ENCODE data around the gene LRRK1. TPM values are rescaled to one million over a fixed set of nuclear protein-coding genes. Genes with fewer than 3 reads are reported as not detected.

Gene LRRK1
- total RNA-seq, 1 donor from 2014 or later, result not detected

DNA sequence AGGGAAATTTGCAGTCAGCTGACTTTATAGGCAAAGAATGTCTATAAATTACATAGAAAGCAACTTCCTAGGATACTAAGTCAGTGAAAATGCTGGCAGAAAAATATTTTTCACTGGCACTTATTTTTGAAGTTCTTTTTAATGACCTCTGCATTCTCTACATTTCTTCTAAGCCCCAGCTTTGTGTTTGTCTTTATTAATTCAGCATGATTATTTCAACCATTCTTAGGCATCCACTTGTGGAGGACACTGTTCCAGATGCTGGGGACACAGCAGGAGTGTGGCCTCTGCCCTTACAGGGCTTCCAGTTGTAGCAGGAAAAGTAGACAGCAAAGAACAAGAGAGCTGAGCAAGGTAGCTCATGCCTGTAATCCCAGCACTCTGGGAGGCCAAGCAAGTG is 15.0 kb downstream of the LRRK1 start:
- Histone ChIP-seq H3K79me2 (ENCODE audit: low read depth) (no peaks in the 10 kb centered on the region), H3K36me3 (no peaks in the 10 kb centered on the region), H3K27me3 (no peaks in the 10 kb centered on the region), H4K20me1 (ENCODE audit: low read depth) (no peaks in the 10 kb centered on the region), H3F3A (ENCODE audit: low read depth) (no peaks in the 10 kb centered on the region), H3K9ac (no peak overlapping the region), H3K4me2 (no peak overlapping the region), H3K4me1 (peaks cover 8% of the 10 kb centered on the region), H3K27ac (no peak overlapping the region), H3K9me3 (ENCODE audit: low read depth) (no peaks in the 10 kb centered on the region), H2AFZ (replicated peaks) (no peak overlapping the region), H3K4me3 (no peak overlapping the region)
- TF ChIP-seq EZH2 (IDR thresholded peaks at IDR 0.05), result no peak
- TF ChIP-seq, protein P1, sequence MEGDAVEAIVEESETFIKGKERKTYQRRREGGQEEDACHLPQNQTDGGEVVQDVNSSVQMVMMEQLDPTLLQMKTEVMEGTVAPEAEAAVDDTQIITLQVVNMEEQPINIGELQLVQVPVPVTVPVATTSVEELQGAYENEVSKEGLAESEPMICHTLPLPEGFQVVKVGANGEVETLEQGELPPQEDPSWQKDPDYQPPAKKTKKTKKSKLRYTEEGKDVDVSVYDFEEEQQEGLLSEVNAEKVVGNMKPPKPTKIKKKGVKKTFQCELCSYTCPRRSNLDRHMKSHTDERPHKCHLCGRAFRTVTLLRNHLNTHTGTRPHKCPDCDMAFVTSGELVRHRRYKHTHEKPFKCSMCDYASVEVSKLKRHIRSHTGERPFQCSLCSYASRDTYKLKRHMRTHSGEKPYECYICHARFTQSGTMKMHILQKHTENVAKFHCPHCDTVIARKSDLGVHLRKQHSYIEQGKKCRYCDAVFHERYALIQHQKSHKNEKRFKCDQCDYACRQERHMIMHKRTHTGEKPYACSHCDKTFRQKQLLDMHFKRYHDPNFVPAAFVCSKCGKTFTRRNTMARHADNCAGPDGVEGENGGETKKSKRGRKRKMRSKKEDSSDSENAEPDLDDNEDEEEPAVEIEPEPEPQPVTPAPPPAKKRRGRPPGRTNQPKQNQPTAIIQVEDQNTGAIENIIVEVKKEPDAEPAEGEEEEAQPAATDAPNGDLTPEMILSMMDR (IDR thresholded peaks at IDR 0.05), result no peak
- no peak for TF ChIP-seq EZH2phosphoT487 (IDR thresholded peaks at IDR 0.05)
- no peak for DNase-seq (ENCODE audit: low spot score)
- H3K4me3 Mint-ChIP-seq, result no peak overlapping the region
- peaks cover 13% of the 10 kb centered on the region for H3K4me1 Mint-ChIP-seq
- peaks cover 6% of the 10 kb centered on the region for H3K27me3 Mint-ChIP-seq (ENCODE audit: insufficient read depth, low read depth)
- H3K27ac Mint-ChIP-seq, result no peak overlapping the region
- H3K36me3 Mint-ChIP-seq, result no peaks in the 10 kb centered on the region
- H3K9me3 Mint-ChIP-seq, result no peaks in the 10 kb centered on the region

DNA sequence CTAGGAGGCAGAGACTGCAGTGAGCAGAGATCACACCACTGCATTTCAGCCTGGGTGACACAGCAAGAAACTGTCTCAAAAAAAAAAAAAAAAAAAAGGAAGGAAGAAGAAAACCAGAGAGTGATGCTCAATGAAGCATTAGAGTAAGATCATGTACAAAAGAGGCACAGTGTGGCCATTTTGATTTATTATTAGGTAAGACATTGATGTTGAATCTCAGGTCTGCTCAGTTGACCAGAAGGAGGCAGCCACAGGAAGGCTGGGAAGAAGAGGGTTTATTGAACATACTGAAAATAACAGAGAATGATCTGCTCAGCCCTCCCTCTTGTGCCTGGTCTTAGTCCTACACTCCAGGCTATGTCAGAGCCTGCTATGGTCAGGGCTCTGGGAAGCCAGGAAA is 15.6 kb downstream of the LRRK1 start:
- H4K20me1 ChIP-seq (ENCODE audit: low read depth), result no peaks in the 10 kb centered on the region
- H3K27ac Mint-ChIP-seq, result no peak overlapping the region
- no peak overlapping the region for H3K9ac ChIP-seq
- no peaks in the 10 kb centered on the region for H3K36me3 ChIP-seq
- no peak overlapping the region for H3K4me3 ChIP-seq
- no peaks in the 10 kb centered on the region for H3K79me2 ChIP-seq (ENCODE audit: low read depth)
- H3K27me3 Mint-ChIP-seq (ENCODE audit: insufficient read depth, low read depth), result peaks cover 4% of the 10 kb centered on the region
- H3K9me3 Mint-ChIP-seq, result no peaks in the 10 kb centered on the region
- no peak overlapping the region for H3K27ac ChIP-seq
- TF ChIP-seq EZH2phosphoT487 (IDR thresholded peaks at IDR 0.05), result no peak
- TF ChIP-seq, protein P1 (IDR thresholded peaks at IDR 0.05), result no peak
- no peak for TF ChIP-seq EZH2 (IDR thresholded peaks at IDR 0.05)
- H3F3A ChIP-seq (ENCODE audit: low read depth), result no peaks in the 10 kb centered on the region
- no peaks in the 10 kb centered on the region for H3K27me3 ChIP-seq
- H3K4me1 ChIP-seq, result peaks cover 2% of the 10 kb centered on the region
- DNase-seq (ENCODE audit: low spot score), result no peak
- H3K4me1 Mint-ChIP-seq, result peaks cover 7% of the 10 kb centered on the region
- no peak overlapping the region for H3K4me3 Mint-ChIP-seq
- no peaks in the 10 kb centered on the region for H3K36me3 Mint-ChIP-seq
- H3K9me3 ChIP-seq (ENCODE audit: low read depth), result no peaks in the 10 kb centered on the region
- H2AFZ ChIP-seq (replicated peaks), result no peak overlapping the region
- H3K4me2 ChIP-seq, result no peak overlapping the region

DNA sequence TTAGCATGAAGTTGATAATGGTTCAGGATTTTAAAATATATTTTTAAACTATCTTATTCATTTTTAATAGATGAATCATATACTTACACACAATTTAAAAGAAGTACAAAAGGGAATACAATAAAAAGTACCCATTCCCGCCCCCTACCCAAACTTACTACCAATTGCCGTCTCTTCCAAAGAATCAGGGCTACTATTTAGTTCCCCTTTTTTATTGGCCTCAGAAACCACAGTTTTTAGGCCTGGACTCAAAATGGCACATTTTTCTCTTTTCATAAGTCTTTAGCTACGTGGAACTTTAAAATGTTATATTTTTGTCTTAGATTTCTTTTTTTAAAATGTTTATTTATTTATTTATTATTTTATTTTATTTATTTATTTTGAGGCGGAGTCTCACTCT is 18.0 kb downstream of the LRRK1 start:
- no peaks in the 10 kb centered on the region for H3K36me3 ChIP-seq
- no peak overlapping the region for H2AFZ ChIP-seq (replicated peaks)
- no peaks in the 10 kb centered on the region for H3K79me2 ChIP-seq (ENCODE audit: low read depth)
- no peaks in the 10 kb centered on the region for H4K20me1 ChIP-seq (ENCODE audit: low read depth)
- no peak overlapping the region for H3K4me2 ChIP-seq
- no peak overlapping the region for H3K27ac ChIP-seq
- H3K27ac Mint-ChIP-seq, result no peak overlapping the region
- no peaks in the 10 kb centered on the region for H3K9me3 Mint-ChIP-seq
- no peaks in the 10 kb centered on the region for H3K36me3 Mint-ChIP-seq
- peaks cover 4% of the 10 kb centered on the region for H3K27me3 Mint-ChIP-seq (ENCODE audit: insufficient read depth, low read depth)
- no peak overlapping the region for H3K9ac ChIP-seq
- no peak overlapping the region for H3K4me3 ChIP-seq
- DNase-seq (ENCODE audit: low spot score), result no peak
- H3K4me1 ChIP-seq, result no peaks in the 10 kb centered on the region
- H3K4me3 Mint-ChIP-seq, result no peak overlapping the region
- no peaks in the 10 kb centered on the region for H3K9me3 ChIP-seq (ENCODE audit: low read depth)
- H3K27me3 ChIP-seq, result no peaks in the 10 kb centered on the region
- H3K4me1 Mint-ChIP-seq, result no peaks in the 10 kb centered on the region
- no peaks in the 10 kb centered on the region for H3F3A ChIP-seq (ENCODE audit: low read depth)
- TF ChIP-seq, protein P1 (IDR thresholded peaks at IDR 0.05), result no peak
- TF ChIP-seq EZH2phosphoT487 (IDR thresholded peaks at IDR 0.05) (no peak), EZH2 (IDR thresholded peaks at IDR 0.05) (no peak)

All from neural progenitor cell (in vitro differentiated cells).